Glutamatergic neuron (in vitro differentiated cells): Measurements from ENCODE around the gene OR2AG1. TPM values are rescaled to one million over a fixed set of nuclear protein-coding genes. Genes with fewer than 3 reads are reported as not detected.

ENCODE experiments used
- DNase-seq: peaks from one replicate; pipeline ENCODE4 v3.0.0; 2022
- H3K27ac Mint-ChIP-seq: one replicate; pipeline ENCODE4 v1.8.0; 2020; ENCODE audit warnings: mild to moderate bottlenecking, mixed read lengths, inconsistent platforms; ENCODE audit not compliant: unreplicated experiment
- H3K27me3 Mint-ChIP-seq: one replicate; pipeline ENCODE4 v1.8.0; 2020; ENCODE audit warnings: mild to moderate bottlenecking, moderate library complexity, mixed read lengths, inconsistent platforms; ENCODE audit not compliant: unreplicated experiment
- H3K36me3 Mint-ChIP-seq: one replicate; pipeline ENCODE4 v1.8.0; 2020; ENCODE audit warnings: mild to moderate bottlenecking, mixed read lengths, inconsistent platforms; ENCODE audit not compliant: unreplicated experiment
- H3K4me1 Mint-ChIP-seq: one replicate; pipeline ENCODE4 v1.8.0; 2020; ENCODE audit warnings: mild to moderate bottlenecking, low read depth, mixed read lengths, inconsistent platforms; ENCODE audit not compliant: unreplicated experiment
- H3K4me3 Mint-ChIP-seq: one replicate; pipeline ENCODE4 v1.8.0; 2020; ENCODE audit warnings: mild to moderate bottlenecking, mixed read lengths, inconsistent platforms; ENCODE audit not compliant: unreplicated experiment
- H3K9me3 Mint-ChIP-seq: one replicate; pipeline ENCODE4 v1.8.0; 2020; ENCODE audit warnings: mild to moderate bottlenecking, moderate library complexity, mixed read lengths, inconsistent platforms; ENCODE audit not compliant: unreplicated experiment
- total RNA-seq: library from RNA; stranded (reverse); fragmentation: NEBNext Ultra II Directional; extraction: Animal tissue kit (Norgen Biotek cat#: 25700); gene quantifications from one replicate; pipeline ENCODE4 v1.2.1, GENCODE V29; 2021; ENCODE audit not compliant: unreplicated experiment
- TF ChIP-seq, protein P1 (sequence below): fragments of 200-600 bp; sonication (generic); IDR thresholded peaks from one replicate; pipeline ENCODE4 v1.5.0; 2021; ENCODE audit not compliant: partially characterized antibody, unreplicated experiment

OR2AG1 gene
- total RNA-seq, 1 donor from 2014 or later, result not detected

DNA sequence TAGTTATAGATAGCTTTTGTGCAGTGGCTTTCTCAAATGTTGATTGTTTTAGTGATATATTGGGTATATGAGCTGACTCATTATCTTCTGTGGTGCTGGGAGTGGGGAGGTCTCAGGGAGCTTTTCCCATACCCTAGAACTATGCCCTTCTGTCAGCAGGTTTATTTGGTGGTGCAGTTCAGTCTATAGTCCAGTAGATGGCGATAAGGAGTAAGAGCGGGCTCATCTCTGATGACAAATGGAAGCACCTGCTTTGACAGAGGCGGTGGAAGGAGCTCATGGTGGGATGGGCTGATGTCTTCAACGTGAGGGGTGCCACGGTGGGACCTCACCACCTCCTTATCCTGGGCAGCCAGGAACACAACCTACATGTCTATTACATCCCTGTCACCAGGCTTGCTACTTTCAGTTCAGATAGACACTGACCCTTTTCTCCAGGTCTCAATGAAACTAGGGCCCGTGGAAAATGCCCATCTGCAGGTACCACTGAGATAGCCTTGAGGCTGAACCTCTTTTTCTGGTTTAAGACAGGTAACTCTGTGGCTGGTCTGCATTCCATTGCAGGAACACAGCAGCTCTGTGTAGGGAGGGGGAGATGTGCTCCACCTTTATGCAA lies 29.7 kb downstream of the OR2AG1 start:
- Mint-ChIP-seq H3K4me1 (peaks cover 6% of the 10 kb centered on the region), H3K9me3 (peaks cover 6% of the 10 kb centered on the region), H3K27ac (no peak overlapping the region), H3K4me3 (no peak overlapping the region), H3K36me3 (no peaks in the 10 kb centered on the region), H3K27me3 (peaks cover 5% of the 10 kb centered on the region)
- no peak for DNase-seq
- TF ChIP-seq, protein P1, sequence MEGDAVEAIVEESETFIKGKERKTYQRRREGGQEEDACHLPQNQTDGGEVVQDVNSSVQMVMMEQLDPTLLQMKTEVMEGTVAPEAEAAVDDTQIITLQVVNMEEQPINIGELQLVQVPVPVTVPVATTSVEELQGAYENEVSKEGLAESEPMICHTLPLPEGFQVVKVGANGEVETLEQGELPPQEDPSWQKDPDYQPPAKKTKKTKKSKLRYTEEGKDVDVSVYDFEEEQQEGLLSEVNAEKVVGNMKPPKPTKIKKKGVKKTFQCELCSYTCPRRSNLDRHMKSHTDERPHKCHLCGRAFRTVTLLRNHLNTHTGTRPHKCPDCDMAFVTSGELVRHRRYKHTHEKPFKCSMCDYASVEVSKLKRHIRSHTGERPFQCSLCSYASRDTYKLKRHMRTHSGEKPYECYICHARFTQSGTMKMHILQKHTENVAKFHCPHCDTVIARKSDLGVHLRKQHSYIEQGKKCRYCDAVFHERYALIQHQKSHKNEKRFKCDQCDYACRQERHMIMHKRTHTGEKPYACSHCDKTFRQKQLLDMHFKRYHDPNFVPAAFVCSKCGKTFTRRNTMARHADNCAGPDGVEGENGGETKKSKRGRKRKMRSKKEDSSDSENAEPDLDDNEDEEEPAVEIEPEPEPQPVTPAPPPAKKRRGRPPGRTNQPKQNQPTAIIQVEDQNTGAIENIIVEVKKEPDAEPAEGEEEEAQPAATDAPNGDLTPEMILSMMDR, result peak; percentile 94

DNA sequence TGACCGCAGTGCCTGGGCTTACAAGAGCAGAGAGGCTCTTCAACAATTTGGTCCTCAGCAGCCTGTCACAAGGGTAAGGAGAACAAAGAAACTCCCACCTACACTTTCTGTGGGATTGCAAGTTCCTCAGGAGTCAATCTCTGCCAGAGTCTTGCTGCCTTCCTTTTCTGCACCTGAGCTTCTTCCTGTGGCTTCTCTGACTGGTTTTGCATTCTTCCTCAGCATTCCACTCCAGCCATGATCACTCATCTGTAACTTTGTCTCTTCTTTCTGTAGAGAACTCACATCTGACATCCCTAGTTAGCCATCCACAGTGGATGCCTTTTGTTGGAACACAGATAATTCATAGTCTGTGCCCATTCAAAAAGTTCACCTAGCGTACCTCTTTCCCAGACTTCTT lies 30.8 kb downstream of the OR2AG1 start:
- peaks cover 7% of the 10 kb centered on the region for H3K27me3 Mint-ChIP-seq
- DNase-seq, result no peak
- H3K36me3 Mint-ChIP-seq, result no peaks in the 10 kb centered on the region
- peaks cover 7% of the 10 kb centered on the region for H3K9me3 Mint-ChIP-seq
- no peak overlapping the region for H3K4me3 Mint-ChIP-seq
- TF ChIP-seq, protein P1, result no peak
- peaks cover 6% of the 10 kb centered on the region for H3K4me1 Mint-ChIP-seq
- H3K27ac Mint-ChIP-seq, result peak overlapping the region; percentile 3

- Mint-ChIP-seq H3K27ac (peak overlapping the region; percentile 80), H3K4me1 (peaks cover 6% of the 10 kb centered on the region), H3K27me3 (peaks cover 7% of the 10 kb centered on the region), H3K36me3 (peaks cover 5% of the 10 kb centered on the region), H3K4me3 (peak overlapping the region; percentile 19), H3K9me3 (peaks cover 7% of the 10 kb centered on the region)
- peak; percentile 58 for DNase-seq
- TF ChIP-seq, protein P1, result no peak
These were observed 34.9 kb downstream of the OR2AG1 start for GRCh38 chr11:6817694-6818093.

DNA sequence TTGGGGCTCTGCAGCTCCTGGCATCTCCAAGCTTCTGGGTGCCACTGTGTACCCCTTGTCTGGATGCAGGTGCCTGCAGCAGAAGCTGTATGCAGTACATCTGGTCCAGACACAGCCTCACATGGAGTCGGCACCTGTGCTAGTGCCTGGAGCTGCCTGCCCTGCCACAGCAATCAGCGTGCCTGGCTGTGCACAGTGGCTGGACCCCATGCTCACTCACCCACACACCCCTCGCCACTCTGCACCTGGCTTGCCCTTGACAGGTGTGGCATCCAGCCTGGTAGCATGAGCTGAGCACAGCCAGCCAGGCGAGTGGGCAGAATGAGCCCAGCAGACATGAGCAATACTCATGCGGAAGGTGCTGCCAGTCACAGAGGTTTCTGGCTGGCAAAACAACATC lies 36.1 kb downstream of the OR2AG1 start:
- H3K36me3 Mint-ChIP-seq, result peaks cover 5% of the 10 kb centered on the region
- no peak for DNase-seq
- no peak overlapping the region for H3K27ac Mint-ChIP-seq
- H3K9me3 Mint-ChIP-seq, result peaks cover 7% of the 10 kb centered on the region
- TF ChIP-seq, protein P1, result no peak
- peaks cover 6% of the 10 kb centered on the region for H3K4me1 Mint-ChIP-seq
- H3K27me3 Mint-ChIP-seq, result peaks cover 5% of the 10 kb centered on the region
- H3K4me3 Mint-ChIP-seq, result no peak overlapping the region

- H3K27me3 Mint-ChIP-seq, result no peaks in the 10 kb centered on the region
- TF ChIP-seq, protein P1, result no peak
- peaks cover 5% of the 10 kb centered on the region for H3K36me3 Mint-ChIP-seq
- H3K27ac Mint-ChIP-seq, result no peak overlapping the region
- H3K9me3 Mint-ChIP-seq, result no peaks in the 10 kb centered on the region
- H3K4me3 Mint-ChIP-seq, result no peak overlapping the region
- no peaks in the 10 kb centered on the region for H3K4me1 Mint-ChIP-seq
- DNase-seq, result no peak
These were observed 41.5 kb downstream of the OR2AG1 start for GRCh38 chr11:6824136-6824823.
